Karpas-422 (cell line): ENCODE measurements around the gene KRT10. TPM values are rescaled to one million over a fixed set of nuclear protein-coding genes. Genes with fewer than 3 reads are reported as not detected.
A peak's percentile ranks its signal among the peaks of the same experiment; 100 is the strongest.

Experiments used
- DNase-seq: peaks from one replicate; pipeline ENCODE4 v3.0.0-alpha.2; 2015
- H2AFZ ChIP-seq: fragments of 200-600 bp; sonication (generic); 2 replicates; pipeline ENCODE4 v1.6.1; 2014; ENCODE audit warnings: antibody characterized with exemption, low read length, mixed read lengths
- H3K27ac ChIP-seq: fragments of 200-600 bp; sonication (generic); 2 replicates; pipeline ENCODE4 v1.5.1; 2014; ENCODE audit warnings: mild to moderate bottlenecking, low read length, moderate library complexity
- H3K27me3 ChIP-seq: fragments of 200-600 bp; sonication (generic); 2 replicates; pipeline ENCODE4 v1.6.1; 2014; ENCODE audit warnings: low read length, mixed read lengths
- H3K36me3 ChIP-seq: fragments of 200-600 bp; sonication (generic); 2 replicates; pipeline ENCODE4 v1.6.1; 2014; ENCODE audit warnings: low read length, mixed read lengths; ENCODE audit not compliant: insufficient read depth
- H3K4me1 ChIP-seq: fragments of 200-600 bp; sonication (generic); 2 replicates; pipeline ENCODE4 v1.6.1; 2014; ENCODE audit warnings: mild to moderate bottlenecking, low read length, mixed read lengths
- H3K4me2 ChIP-seq: fragments of 200-600 bp; sonication (generic); 2 replicates; pipeline ENCODE4 v1.6.1; 2014; ENCODE audit warnings: low read length, low read depth, mild to moderate bottlenecking; ENCODE audit not compliant: poor library complexity, severe bottlenecking
- H3K4me3 ChIP-seq: fragments of 200-600 bp; sonication (generic); 2 replicates; pipeline ENCODE4 v1.5.1; 2014; ENCODE audit warnings: mild to moderate bottlenecking, antibody characterized with exemption, low read length, mixed read lengths
- H3K79me2 ChIP-seq: fragments of 200-600 bp; sonication (generic); 2 replicates; pipeline ENCODE4 v1.6.1; 2014; ENCODE audit warnings: mild to moderate bottlenecking, low read length, mixed read lengths
- H3K9ac ChIP-seq: fragments of 200-600 bp; sonication (generic); 2 replicates; pipeline ENCODE4 v1.6.0; 2014; ENCODE audit warnings: low read length
- H3K9me2 ChIP-seq: fragments of 200-600 bp; sonication (generic), shearing (Covaris generic); replicated peaks from 2 replicates; pipeline ENCODE4 v1.6.0; 2014; ENCODE audit warnings: mild to moderate bottlenecking, low read length, moderate library complexity; ENCODE audit not compliant: insufficient read depth
- H3K9me3 ChIP-seq: fragments of 300-700, 200-600 bp; sonication (generic); 2 replicates; pipeline ENCODE4 v1.6.1; 2014; ENCODE audit warnings: low read length, mixed read lengths
- H4K20me1 ChIP-seq: fragments of 200-600 bp; sonication (generic); 2 replicates; pipeline ENCODE4 v1.6.1; 2014; ENCODE audit warnings: mild to moderate bottlenecking, antibody characterized with exemption, low read length, low read depth; ENCODE audit not compliant: insufficient read depth
- total RNA-seq: library from RNA; depleted of rRNA; stranded (reverse); fragments of >200 nt; shearing (Covaris generic); gene quantifications from 2 replicates; pipeline ENCODE4 v1.2.3, GENCODE V29; 2014; ENCODE audit warnings: low replicate concordance

The KRT10 gene
- total RNA-seq, 1 experiment from 2014 or later = 14.9 TPM

GRCh38 chr17:40794466-40794865, 27.9 kb downstream of the KRT10 start:
- H3K36me3 ChIP-seq = no peaks in the 10 kb centered on the region
- H4K20me1 ChIP-seq = no peaks in the 10 kb centered on the region
- no peak overlapping the region for H3K4me3 ChIP-seq
- no peak overlapping the region for H2AFZ ChIP-seq
- no peak for DNase-seq
- H3K27ac ChIP-seq = no peak overlapping the region
- no peaks in the 10 kb centered on the region for H3K27me3 ChIP-seq
- no peaks in the 10 kb centered on the region for H3K79me2 ChIP-seq
- no peaks in the 10 kb centered on the region for H3K9me3 ChIP-seq
- H3K9ac ChIP-seq = no peak overlapping the region
- no peaks in the 10 kb centered on the region for H3K9me2 ChIP-seq
- H3K4me2 ChIP-seq = no peak overlapping the region
- no peaks in the 10 kb centered on the region for H3K4me1 ChIP-seq

GRCh38 chr17:40793832-40794231, 28.6 kb downstream of the KRT10 start:
- no peaks in the 10 kb centered on the region for H3K4me1 ChIP-seq
- no peak for DNase-seq
- H3K9me3 ChIP-seq = no peaks in the 10 kb centered on the region
- H4K20me1 ChIP-seq = no peaks in the 10 kb centered on the region
- H3K36me3 ChIP-seq = no peaks in the 10 kb centered on the region
- no peak overlapping the region for H3K27ac ChIP-seq
- H3K9me2 ChIP-seq = no peaks in the 10 kb centered on the region
- no peak overlapping the region for H3K9ac ChIP-seq
- H3K4me3 ChIP-seq = no peak overlapping the region
- H2AFZ ChIP-seq = no peak overlapping the region
- no peaks in the 10 kb centered on the region for H3K79me2 ChIP-seq
- no peak overlapping the region for H3K4me2 ChIP-seq
- no peaks in the 10 kb centered on the region for H3K27me3 ChIP-seq

GRCh38 chr17:40791787-40792436, 30.5 kb downstream of the KRT10 start:
- no peaks in the 10 kb centered on the region for H3K79me2 ChIP-seq
- H2AFZ ChIP-seq = no peak overlapping the region

GRCh38 chr17:40791111-40791510, 31.3 kb downstream of the KRT10 start:
- no peak overlapping the region for H3K4me3 ChIP-seq
- no peak overlapping the region for H3K27ac ChIP-seq
- H3K79me2 ChIP-seq = no peaks in the 10 kb centered on the region
- no peak overlapping the region for H3K4me2 ChIP-seq
- H3K9me3 ChIP-seq = no peaks in the 10 kb centered on the region
- H3K27me3 ChIP-seq = no peaks in the 10 kb centered on the region
- no peaks in the 10 kb centered on the region for H3K36me3 ChIP-seq
- no peaks in the 10 kb centered on the region for H3K9me2 ChIP-seq
- no peak overlapping the region for H2AFZ ChIP-seq
- no peak overlapping the region for H3K9ac ChIP-seq
- H3K4me1 ChIP-seq = no peaks in the 10 kb centered on the region
- DNase-seq = no peak
- no peaks in the 10 kb centered on the region for H4K20me1 ChIP-seq

More at GRCh38 chr17:40791787-40792436, 30.5 kb downstream of the KRT10 start:
- Histone ChIP-seq H3K4me1 (no peaks in the 10 kb centered on the region), H3K9me3 (no peaks in the 10 kb centered on the region), H3K27ac (no peak overlapping the region), H3K27me3 (no peaks in the 10 kb centered on the region), H3K9ac (no peak overlapping the region), H4K20me1 (no peaks in the 10 kb centered on the region), H3K36me3 (no peaks in the 10 kb centered on the region), H3K4me2 (no peak overlapping the region), H3K9me2 (no peaks in the 10 kb centered on the region), H3K4me3 (no peak overlapping the region)
- DNase-seq = peak; percentile 43

- no peak for DNase-seq
- Histone ChIP-seq H3K9ac (no peak within 1 kb of the TSS), H3K79me2 (no peaks in the 10 kb centered on the region), H3K9me2 (no peaks in the 10 kb centered on the region), H3K36me3 (no peaks in the 10 kb centered on the region), H3K4me1 (no peaks in the 10 kb centered on the region), H3K4me2 (no peak within 1 kb of the TSS), H3K4me3 (no peak within 1 kb of the TSS), H2AFZ (no peak within 1 kb of the TSS), H3K27ac (no peak within 1 kb of the TSS), H4K20me1 (no peaks in the 10 kb centered on the region), H3K27me3 (no peaks in the 10 kb centered on the region), H3K9me3 (no peaks in the 10 kb centered on the region)
Measured at GRCh38 chr17:40782450-40782849, 40.0 kb downstream of the KRT10 start, which contains the start of gene KRT27. KRT27 (minus strand) TSS chr17:40782550; CDS start chr17:40782493, 57 bp downstream.

GRCh38 chr17:40779181-40779909, 43.1 kb downstream of the KRT10 start:
- no peaks in the 10 kb centered on the region for H3K9me3 ChIP-seq
- no peaks in the 10 kb centered on the region for H3K36me3 ChIP-seq
- H3K4me1 ChIP-seq = no peaks in the 10 kb centered on the region
- H4K20me1 ChIP-seq = no peaks in the 10 kb centered on the region
- no peak overlapping the region for H3K9ac ChIP-seq
- H3K27me3 ChIP-seq = no peaks in the 10 kb centered on the region
- DNase-seq = no peak
- H3K79me2 ChIP-seq = no peaks in the 10 kb centered on the region
- no peak overlapping the region for H3K4me2 ChIP-seq
- H3K9me2 ChIP-seq = no peaks in the 10 kb centered on the region
- H3K4me3 ChIP-seq = no peak overlapping the region
- H2AFZ ChIP-seq = no peak overlapping the region
- H3K27ac ChIP-seq = no peak overlapping the region

GRCh38 chr17:40778461-40778860, 44.0 kb downstream of the KRT10 start:
- H3K27ac ChIP-seq = no peak overlapping the region
- DNase-seq = no peak
- no peak overlapping the region for H3K4me2 ChIP-seq
- no peak overlapping the region for H3K4me3 ChIP-seq
- no peak overlapping the region for H3K9ac ChIP-seq
- no peaks in the 10 kb centered on the region for H4K20me1 ChIP-seq
- no peaks in the 10 kb centered on the region for H3K4me1 ChIP-seq
- H3K79me2 ChIP-seq = no peaks in the 10 kb centered on the region
- H2AFZ ChIP-seq = no peak overlapping the region
- H3K9me3 ChIP-seq = no peaks in the 10 kb centered on the region
- no peaks in the 10 kb centered on the region for H3K9me2 ChIP-seq
- H3K36me3 ChIP-seq = no peaks in the 10 kb centered on the region
- no peaks in the 10 kb centered on the region for H3K27me3 ChIP-seq

GRCh38 chr17:40777971-40778370, 44.4 kb downstream of the KRT10 start:
- Histone ChIP-seq H3K4me1 (no peaks in the 10 kb centered on the region), H3K79me2 (no peaks in the 10 kb centered on the region), H3K27ac (no peak overlapping the region), H3K4me2 (no peak overlapping the region), H2AFZ (no peak overlapping the region), H3K36me3 (no peaks in the 10 kb centered on the region), H3K9me2 (no peaks in the 10 kb centered on the region), H3K4me3 (no peak overlapping the region), H3K9me3 (no peaks in the 10 kb centered on the region), H4K20me1 (no peaks in the 10 kb centered on the region), H3K27me3 (no peaks in the 10 kb centered on the region), H3K9ac (no peak overlapping the region)
- DNase-seq = no peak
